HCT116 (cell line): Measurements from ENCODE around the gene CD59.

Source experiments
- EZH2 ChIP-seq: fragments of 200-600 bp; sonication (generic); IDR thresholded peaks from 2 replicates; pipeline ENCODE4 v1.6.1; 2017; ENCODE audit warnings: antibody characterized with exemption, mixed run types
- EZH2phosphoT487 ChIP-seq: fragments of 200-600 bp; IDR thresholded peaks from 2 replicates; pipeline ENCODE4 v1.6.1; 2018; ENCODE audit warnings: antibody characterized with exemption, borderline replicate concordance
- POLR2A ChIP-seq: IDR thresholded peaks from 2 replicates; pipeline ENCODE4 v1.7.0; 2011; ENCODE audit warnings: borderline replicate concordance; ENCODE audit not compliant: insufficient read depth, insufficient read length; ENCODE audit errors: extremely low read depth
- POLR2AphosphoS5 ChIP-seq: IDR thresholded peaks from 2 replicates; pipeline ENCODE4 v1.6.1; 2011; ENCODE audit warnings: mild to moderate bottlenecking, low read depth, low read length, moderate library complexity
- RAD21 ChIP-seq: IDR thresholded peaks from 2 replicates; pipeline ENCODE4 v1.6.1; 2012; ENCODE audit warnings: low read depth, mild to moderate bottlenecking
- TF ChIP-seq, protein P1 (sequence below), 3 experiments: fragments of 200-600 bp in 1 of 3; sonication (generic) in 1 of 3; IDR thresholded peaks in 2 of 3; conservative IDR thresholded peaks in 1 of 3; 2 replicates each; pipeline ENCODE4 v1.5.1; 2012 to 2017; ENCODE audit warnings: low read depth in 2 of 3, low read length in 2 of 3, antibody characterized with exemption in 1 of 3, borderline replicate concordance in 1 of 3, control low read depth in 1 of 3, mild to moderate bottlenecking in 1 of 3, mixed read lengths in 1 of 3, mixed run types in 1 of 3, moderate library complexity in 1 of 3; ENCODE audit not compliant: insufficient read depth in 1 of 3
- TF ChIP-seq, protein P2 (sequence below): IDR thresholded peaks from 2 replicates; pipeline ENCODE4 v1.6.1; 2012
- TF ChIP-seq, protein P3 (sequence below): IDR thresholded peaks from 2 replicates; pipeline ENCODE4 v1.6.1; 2012; ENCODE audit warnings: low read depth

DNA sequence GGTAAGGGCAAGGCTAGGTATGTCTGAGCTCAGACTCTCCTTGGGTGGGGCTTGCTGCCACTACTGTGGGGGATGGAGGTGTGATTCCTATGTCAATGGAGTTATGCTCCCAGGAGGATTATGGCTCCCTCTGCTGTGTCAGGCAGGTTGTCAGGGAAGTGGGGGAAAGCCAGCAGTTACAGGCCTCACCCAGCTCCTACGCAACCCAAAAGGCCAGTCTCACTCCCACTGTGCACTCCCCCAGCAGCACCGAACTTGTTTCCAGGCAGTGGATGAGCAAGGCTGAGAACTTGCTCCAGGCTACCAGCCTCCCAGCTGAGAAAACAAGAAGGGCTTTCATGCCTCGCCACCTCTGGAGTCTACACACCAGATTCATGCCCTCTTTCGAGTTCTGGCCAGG, 53.8 kb downstream of the CD59 start:
- TF ChIP-seq, protein P1, sequence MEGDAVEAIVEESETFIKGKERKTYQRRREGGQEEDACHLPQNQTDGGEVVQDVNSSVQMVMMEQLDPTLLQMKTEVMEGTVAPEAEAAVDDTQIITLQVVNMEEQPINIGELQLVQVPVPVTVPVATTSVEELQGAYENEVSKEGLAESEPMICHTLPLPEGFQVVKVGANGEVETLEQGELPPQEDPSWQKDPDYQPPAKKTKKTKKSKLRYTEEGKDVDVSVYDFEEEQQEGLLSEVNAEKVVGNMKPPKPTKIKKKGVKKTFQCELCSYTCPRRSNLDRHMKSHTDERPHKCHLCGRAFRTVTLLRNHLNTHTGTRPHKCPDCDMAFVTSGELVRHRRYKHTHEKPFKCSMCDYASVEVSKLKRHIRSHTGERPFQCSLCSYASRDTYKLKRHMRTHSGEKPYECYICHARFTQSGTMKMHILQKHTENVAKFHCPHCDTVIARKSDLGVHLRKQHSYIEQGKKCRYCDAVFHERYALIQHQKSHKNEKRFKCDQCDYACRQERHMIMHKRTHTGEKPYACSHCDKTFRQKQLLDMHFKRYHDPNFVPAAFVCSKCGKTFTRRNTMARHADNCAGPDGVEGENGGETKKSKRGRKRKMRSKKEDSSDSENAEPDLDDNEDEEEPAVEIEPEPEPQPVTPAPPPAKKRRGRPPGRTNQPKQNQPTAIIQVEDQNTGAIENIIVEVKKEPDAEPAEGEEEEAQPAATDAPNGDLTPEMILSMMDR (IDR thresholded peaks at IDR 0.05 in 2 of 3, conservative IDR thresholded peaks at IDR 0.05 in 1 of 3; ENCODE audit: borderline replicate concordance in 1 of 3, insufficient read depth in 1 of 3, low read depth in 2 of 3, low read length in 2 of 3): peak; percentile 38 to 65 (median 48); a peak in 5 of 6 replicates
- TF ChIP-seq, protein P2, sequence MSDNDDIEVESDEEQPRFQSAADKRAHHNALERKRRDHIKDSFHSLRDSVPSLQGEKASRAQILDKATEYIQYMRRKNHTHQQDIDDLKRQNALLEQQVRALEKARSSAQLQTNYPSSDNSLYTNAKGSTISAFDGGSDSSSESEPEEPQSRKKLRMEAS: no peak
- TF ChIP-seq RAD21: peak; percentile 86
- TF ChIP-seq POLR2A: no peak
- TF ChIP-seq EZH2: no peak
- TF ChIP-seq, protein P3, sequence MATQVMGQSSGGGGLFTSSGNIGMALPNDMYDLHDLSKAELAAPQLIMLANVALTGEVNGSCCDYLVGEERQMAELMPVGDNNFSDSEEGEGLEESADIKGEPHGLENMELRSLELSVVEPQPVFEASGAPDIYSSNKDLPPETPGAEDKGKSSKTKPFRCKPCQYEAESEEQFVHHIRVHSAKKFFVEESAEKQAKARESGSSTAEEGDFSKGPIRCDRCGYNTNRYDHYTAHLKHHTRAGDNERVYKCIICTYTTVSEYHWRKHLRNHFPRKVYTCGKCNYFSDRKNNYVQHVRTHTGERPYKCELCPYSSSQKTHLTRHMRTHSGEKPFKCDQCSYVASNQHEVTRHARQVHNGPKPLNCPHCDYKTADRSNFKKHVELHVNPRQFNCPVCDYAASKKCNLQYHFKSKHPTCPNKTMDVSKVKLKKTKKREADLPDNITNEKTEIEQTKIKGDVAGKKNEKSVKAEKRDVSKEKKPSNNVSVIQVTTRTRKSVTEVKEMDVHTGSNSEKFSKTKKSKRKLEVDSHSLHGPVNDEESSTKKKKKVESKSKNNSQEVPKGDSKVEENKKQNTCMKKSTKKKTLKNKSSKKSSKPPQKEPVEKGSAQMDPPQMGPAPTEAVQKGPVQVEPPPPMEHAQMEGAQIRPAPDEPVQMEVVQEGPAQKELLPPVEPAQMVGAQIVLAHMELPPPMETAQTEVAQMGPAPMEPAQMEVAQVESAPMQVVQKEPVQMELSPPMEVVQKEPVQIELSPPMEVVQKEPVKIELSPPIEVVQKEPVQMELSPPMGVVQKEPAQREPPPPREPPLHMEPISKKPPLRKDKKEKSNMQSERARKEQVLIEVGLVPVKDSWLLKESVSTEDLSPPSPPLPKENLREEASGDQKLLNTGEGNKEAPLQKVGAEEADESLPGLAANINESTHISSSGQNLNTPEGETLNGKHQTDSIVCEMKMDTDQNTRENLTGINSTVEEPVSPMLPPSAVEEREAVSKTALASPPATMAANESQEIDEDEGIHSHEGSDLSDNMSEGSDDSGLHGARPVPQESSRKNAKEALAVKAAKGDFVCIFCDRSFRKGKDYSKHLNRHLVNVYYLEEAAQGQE: no peak
- no peak for TF ChIP-seq POLR2AphosphoS5
- TF ChIP-seq EZH2phosphoT487: no peak
